Measurements from ENCODE around the gene CRACDL. TPM values are rescaled to one million over a fixed set of nuclear protein-coding genes. Genes with fewer than 3 reads are reported as not detected.

The CRACDL gene
- total and polyA plus RNA-seq, 7 donors, result 0.36 to 8.8 (median 1.5) TPM

DNA sequence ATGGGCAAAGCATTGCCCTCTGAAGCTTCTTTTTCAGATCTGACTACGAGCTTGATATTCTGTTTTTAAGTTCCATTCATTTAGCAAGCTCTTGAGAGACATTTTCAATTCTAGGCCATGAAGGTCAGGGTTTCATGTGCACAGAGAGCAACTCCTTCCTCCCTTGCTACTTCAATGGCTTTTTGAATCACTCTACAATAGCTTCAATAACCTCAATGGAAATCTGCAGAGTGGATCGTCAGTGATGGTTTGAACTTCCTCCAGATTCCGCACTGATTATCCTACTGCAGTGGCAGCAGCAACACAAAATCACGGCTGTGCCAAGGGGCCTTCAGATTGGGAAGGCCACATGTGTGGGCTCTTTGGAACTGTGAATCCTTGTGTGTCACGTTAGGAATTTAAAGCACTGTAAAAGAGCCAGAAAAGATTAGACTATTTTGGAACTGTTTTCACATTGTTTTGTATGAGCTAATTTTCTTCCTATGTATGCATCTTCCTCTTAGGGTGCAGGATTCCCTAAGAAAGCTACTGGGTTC, 116.7 kb downstream of the CRACDL start:
- Histone ChIP-seq H3K27ac (no peak overlapping the region), H3K27me3 (peaks cover 12 to 19% (median 19%) of the 10 kb centered on the region in 3 donors), H3K9me3 (no peaks in the 10 kb centered on the region)

DNA sequence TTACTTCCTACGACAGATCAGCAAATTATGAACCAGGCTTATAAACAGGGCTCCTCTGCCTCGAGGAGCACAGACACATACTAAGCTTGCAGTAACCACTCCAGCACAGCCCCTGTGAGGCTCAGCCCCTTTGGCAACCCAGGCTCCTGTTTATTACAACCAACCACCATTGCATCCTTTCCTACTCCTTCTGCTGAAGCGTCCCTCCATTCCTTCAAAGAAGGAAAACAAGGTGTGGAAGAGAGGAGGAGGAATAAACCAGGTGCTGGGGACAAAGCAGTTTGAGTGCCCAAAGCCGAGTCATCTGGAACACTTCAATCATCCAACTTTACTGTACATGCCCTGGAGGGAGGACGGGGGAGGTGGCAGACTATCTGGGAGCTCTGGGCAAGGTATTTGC, 117.9 kb downstream of the CRACDL start:
- Histone ChIP-seq H3K27ac (no peak overlapping the region), H3K36me3 (no peaks in the 10 kb centered on the region), H3K27me3 (peaks cover 12 to 18% (median 16%) of the 10 kb centered on the region in 3 donors), H3K4me1 (peaks cover 0 to 14% (median 8%) of the 10 kb centered on the region in 4 donors), H3K9me3 (no peaks in the 10 kb centered on the region), H3K4me3 (no peak overlapping the region)
- 56 to 80% methylated on average over 5 of the region's 5 CpGs for WGBS, 2 donors
- TF ChIP-seq EP300 (IDR thresholded peaks at IDR 0.05), result no peak
- no peak for DNase-seq
- intact Hi-C loops (cut with DNase I), result no loop called here

More for the DNA sequence above, 116.7 kb downstream of the CRACDL start:
- H3K4me1 ChIP-seq, result peaks cover 0 to 16% (median 11%) of the 10 kb centered on the region in 4 donors
- no peaks in the 10 kb centered on the region for H3K36me3 ChIP-seq
- intact Hi-C loops (cut with DNase I), result no loop called here
- WGBS, 2 donors, result 81 to 86% methylated on average over 5 of the region's 5 CpGs
- TF ChIP-seq POLR2AphosphoS5 (IDR thresholded peaks at IDR 0.05) (no peak), EP300 (IDR thresholded peaks at IDR 0.05) (no peak), POLR2A (IDR thresholded peaks at IDR 0.05) (no peak)
- TF ChIP-seq, protein P1, sequence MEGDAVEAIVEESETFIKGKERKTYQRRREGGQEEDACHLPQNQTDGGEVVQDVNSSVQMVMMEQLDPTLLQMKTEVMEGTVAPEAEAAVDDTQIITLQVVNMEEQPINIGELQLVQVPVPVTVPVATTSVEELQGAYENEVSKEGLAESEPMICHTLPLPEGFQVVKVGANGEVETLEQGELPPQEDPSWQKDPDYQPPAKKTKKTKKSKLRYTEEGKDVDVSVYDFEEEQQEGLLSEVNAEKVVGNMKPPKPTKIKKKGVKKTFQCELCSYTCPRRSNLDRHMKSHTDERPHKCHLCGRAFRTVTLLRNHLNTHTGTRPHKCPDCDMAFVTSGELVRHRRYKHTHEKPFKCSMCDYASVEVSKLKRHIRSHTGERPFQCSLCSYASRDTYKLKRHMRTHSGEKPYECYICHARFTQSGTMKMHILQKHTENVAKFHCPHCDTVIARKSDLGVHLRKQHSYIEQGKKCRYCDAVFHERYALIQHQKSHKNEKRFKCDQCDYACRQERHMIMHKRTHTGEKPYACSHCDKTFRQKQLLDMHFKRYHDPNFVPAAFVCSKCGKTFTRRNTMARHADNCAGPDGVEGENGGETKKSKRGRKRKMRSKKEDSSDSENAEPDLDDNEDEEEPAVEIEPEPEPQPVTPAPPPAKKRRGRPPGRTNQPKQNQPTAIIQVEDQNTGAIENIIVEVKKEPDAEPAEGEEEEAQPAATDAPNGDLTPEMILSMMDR (IDR thresholded peaks at IDR 0.05), result no peak
- no peak overlapping the region for H3K4me3 ChIP-seq
- DNase-seq, result no peak

DNA sequence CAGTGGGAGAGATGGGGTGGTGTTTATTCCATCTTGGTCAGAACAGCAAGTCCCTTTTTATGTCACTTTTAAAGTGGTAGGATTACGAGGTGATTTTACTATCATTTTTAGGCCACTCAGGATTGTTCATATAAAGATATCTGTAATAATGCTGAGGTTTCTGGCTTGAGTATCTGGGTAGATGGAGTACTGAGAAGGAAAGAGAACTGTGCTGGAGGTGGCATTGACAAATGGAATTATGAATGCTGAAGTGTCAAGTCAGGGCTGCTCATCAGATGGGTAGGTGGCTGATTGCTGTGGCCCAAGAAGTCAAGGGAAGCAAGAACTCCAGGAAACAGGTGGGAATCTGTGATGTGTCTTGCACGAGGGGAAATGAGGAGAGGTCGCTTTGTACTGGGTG, 119.7 kb downstream of the CRACDL start:
- TF ChIP-seq, protein P1 (IDR thresholded peaks at IDR 0.05), result no peak
- TF ChIP-seq POLR2A (IDR thresholded peaks at IDR 0.05) (no peak), POLR2AphosphoS5 (IDR thresholded peaks at IDR 0.05) (no peak), EP300 (IDR thresholded peaks at IDR 0.05) (no peak)
- no peak for DNase-seq
- no peaks in the 10 kb centered on the region for H3K27me3 ChIP-seq
- no peaks in the 10 kb centered on the region for H3K36me3 ChIP-seq
- H3K4me3 ChIP-seq, result no peak overlapping the region
- H3K27ac ChIP-seq, result no peak overlapping the region
- intact Hi-C loops (cut with DNase I), result no loop called here
- H3K4me1 ChIP-seq, result no peaks in the 10 kb centered on the region
- no peaks in the 10 kb centered on the region for H3K9me3 ChIP-seq
- 81 to 89% methylated on average over 3 of the region's 3 CpGs for WGBS, 2 donors

DNA sequence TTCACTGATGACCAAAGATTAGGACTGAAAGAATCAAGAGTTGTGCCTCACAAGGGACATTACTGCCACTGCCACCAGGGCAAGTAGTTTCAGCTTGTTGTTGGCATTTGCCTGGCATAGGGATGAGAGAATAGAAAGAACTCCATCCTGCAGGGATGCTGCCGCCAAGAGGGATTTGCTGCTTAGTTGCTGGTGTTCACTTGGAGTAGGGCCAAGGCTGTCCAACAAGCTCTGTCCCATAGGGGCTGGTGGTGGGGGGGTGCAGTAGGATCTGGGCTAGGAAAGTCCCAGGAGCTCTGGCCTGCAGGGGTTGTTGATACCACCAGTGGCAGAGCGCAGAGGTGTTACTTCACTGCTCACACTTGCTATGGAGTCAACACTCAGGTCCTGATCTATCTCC, 120.2 kb downstream of the CRACDL start:
- intact Hi-C loops (cut with DNase I), result no loop called here
- no peak for TF ChIP-seq EP300 (IDR thresholded peaks at IDR 0.05)
- TF ChIP-seq POLR2A (IDR thresholded peaks at IDR 0.05), result no peak
- TF ChIP-seq POLR2AphosphoS5 (IDR thresholded peaks at IDR 0.05), result no peak
- TF ChIP-seq, protein P1 (IDR thresholded peaks at IDR 0.05), result no peak
- no peak overlapping the region for H3K27ac ChIP-seq
- H3K36me3 ChIP-seq, result no peaks in the 10 kb centered on the region
- H3K27me3 ChIP-seq, result no peaks in the 10 kb centered on the region
- no peaks in the 10 kb centered on the region for H3K9me3 ChIP-seq
- WGBS, 2 donors, result 94 to 95% methylated on average over 2 of the region's 2 CpGs
- H3K4me1 ChIP-seq, result no peaks in the 10 kb centered on the region
- DNase-seq, result no peak
- H3K4me3 ChIP-seq, result no peak overlapping the region

DNA sequence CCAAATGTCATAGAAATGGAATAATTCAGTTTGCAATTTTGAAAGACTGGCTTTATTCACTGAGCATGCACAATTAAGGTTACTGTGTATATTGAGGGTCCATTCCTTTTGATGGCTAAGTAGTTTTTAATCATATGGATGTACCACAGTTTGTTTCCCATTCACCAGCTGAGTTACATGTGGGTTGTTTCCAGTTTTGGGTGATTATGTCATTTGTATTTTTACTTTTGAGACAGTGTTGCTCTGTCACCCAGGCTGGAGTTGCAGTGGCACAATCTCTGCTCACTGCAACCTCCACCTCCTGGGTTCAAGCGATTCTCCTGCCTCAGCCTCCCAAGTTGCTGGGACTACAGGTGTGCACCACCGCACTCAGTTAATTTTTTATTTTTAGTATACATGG, 124.3 kb downstream of the CRACDL start:
- H3K9me3 ChIP-seq, result no peaks in the 10 kb centered on the region
- H3K36me3 ChIP-seq, result no peaks in the 10 kb centered on the region
- TF ChIP-seq POLR2A (IDR thresholded peaks at IDR 0.05) (no peak), EP300 (IDR thresholded peaks at IDR 0.05) (no peak), POLR2AphosphoS5 (IDR thresholded peaks at IDR 0.05) (no peak)
- TF ChIP-seq, protein P1 (IDR thresholded peaks at IDR 0.05), result no peak
- H3K4me1 ChIP-seq, result peaks cover 0 to 8% (median 3%) of the 10 kb centered on the region in 4 donors
- H3K27ac ChIP-seq, result no peak overlapping the region
- intact Hi-C loops (cut with DNase I), result no loop called here
- H3K27me3 ChIP-seq, result no peaks in the 10 kb centered on the region
- 98 to 100% methylated on average over 2 of the region's 2 CpGs for WGBS, 2 donors
- DNase-seq, result no peak
- no peak overlapping the region for H3K4me3 ChIP-seq
